22Rv1 (cell line): ENCODE measurements around the gene CTNNA1.
"Not testable (repeated sequence)": the region's sequence is repeated elsewhere in the genome, so short reads cannot be mapped to it uniquely, and the experiment has no call there.

ENCODE experiments used
- H3K27ac ChIP-seq: fragments of 450-650 bp; 2 replicates; pipeline ENCODE4 v1.5.1; 2017
- CTCF ChIP-seq: fragments of 450-650 bp; IDR thresholded peaks from 2 replicates; pipeline ENCODE4 v1.5.1; 2017; ENCODE audit warnings: mild to moderate bottlenecking
- ZFX ChIP-seq: fragments of 450-650 bp; IDR thresholded peaks from 2 replicates; pipeline ENCODE4 v1.6.1; 2017; ENCODE audit warnings: antibody characterized with exemption, borderline replicate concordance

CTNNA1 gene

GRCh38 chr5:138752951-138753793 lies at the start of gene CTNNA1:
Gene CTNNA1 (plus strand): TSS chr5:138753425. CDS start chr5:138781925, 28,500 bp downstream.
- H3K27ac ChIP-seq: peak within 1 kb of the TSS; percentile 96

GRCh38 chr5:138703777-138704176 lies 49.4 kb upstream of the CTNNA1 start:
- H3K27ac ChIP-seq: not testable (repeated sequence)

More at GRCh38 chr5:138752951-138753793, at the start of gene CTNNA1:
- no peak for TF ChIP-seq ZFX
- TF ChIP-seq CTCF: no peak

- TF ChIP-seq ZFX (no peak), CTCF (no peak)
- H3K27ac ChIP-seq: no peak overlapping the region
Measured at GRCh38 chr5:138705007-138705406, 48.2 kb upstream of the CTNNA1 start.

- H3K27ac ChIP-seq: no peak overlapping the region
- TF ChIP-seq ZFX: no peak
- no peak for TF ChIP-seq CTCF
Measured at GRCh38 chr5:138705567-138705966, 47.7 kb upstream of the CTNNA1 start.

- H3K27ac ChIP-seq: no peak overlapping the region
- TF ChIP-seq ZFX: no peak
- no peak for TF ChIP-seq CTCF
Measured at GRCh38 chr5:138706655-138707480, 46.4 kb upstream of the CTNNA1 start.

GRCh38 chr5:138708791-138709190 lies 44.4 kb upstream of the CTNNA1 start:
- no peak for TF ChIP-seq ZFX
- no peak for TF ChIP-seq CTCF
- no peak overlapping the region for H3K27ac ChIP-seq

GRCh38 chr5:138709202-138709601 lies 44.0 kb upstream of the CTNNA1 start:
- no peak for TF ChIP-seq ZFX
- H3K27ac ChIP-seq: no peak overlapping the region

- TF ChIP-seq ZFX (no peak), CTCF (no peak)
- H3K27ac ChIP-seq: no peak overlapping the region
Measured at GRCh38 chr5:138711087-138711486, 42.1 kb upstream of the CTNNA1 start.
